Vagina (tissue), 2 donors: Measurements from ENCODE around the gene PLEKHG3. TPM values are rescaled to one million over a fixed set of nuclear protein-coding genes. Genes with fewer than 3 reads are reported as not detected.

ENCODE experiments used
- DNase-seq, 2 donors: peaks; one replicate each; pipeline ENCODE4 v3.0.0-alpha.2; 2017; ENCODE audit errors: extremely low spot score in 2 of 2
- H3K27ac ChIP-seq: fragments of 200-600 bp; sonication (generic); one replicate; pipeline ENCODE4 v1.5.1; 2019
- H3K27me3 ChIP-seq: fragments of 200-600 bp; sonication (generic); one replicate; pipeline ENCODE4 v1.5.1; 2019
- H3K36me3 ChIP-seq, 2 donors: fragments of 200-600 bp; sonication (generic); one replicate each; pipeline ENCODE4 v1.5.1; 2017 to 2019
- H3K4me1 ChIP-seq: fragments of 200-600 bp; sonication (generic); one replicate; pipeline ENCODE4 v1.5.1; 2019
- H3K4me3 ChIP-seq, 2 donors: fragments of 200-600 bp; sonication (generic); 1 replicate in 1 of 2; 2 replicates in 1 of 2; pipeline ENCODE4 v1.5.1; 2016 to 2019
- H3K9me3 ChIP-seq: fragments of 200-600 bp; sonication (generic); one replicate; pipeline ENCODE4 v1.5.1; 2019
- POLR2A ChIP-seq, 2 donors: fragments of 450-650 bp; IDR thresholded peaks; one replicate each; pipeline ENCODE4 v1.6.1; 2017; ENCODE audit warnings: antibody characterized with exemption in 2 of 2, mild to moderate bottlenecking in 2 of 2, moderate library complexity in 2 of 2
- POLR2AphosphoS5 ChIP-seq, 2 donors: sonication (generic); formaldehyde crosslinking; IDR thresholded peaks; one replicate each; pipeline ENCODE4 v1.9.0; 2017; ENCODE audit warnings: antibody characterized with exemption in 2 of 2, mild to moderate bottlenecking in 2 of 2, low read depth in 1 of 2; ENCODE audit not compliant: insufficient read depth in 1 of 2
- intact Hi-C: fragments of 100-400 bp; cut with DNase I; formaldehyde crosslinking; loops from one replicate; pipeline ENCODE4 v1.15.1; 2023
- total RNA-seq: library from RNA; depleted of rRNA; stranded (reverse); fragments of >200 nt; gene quantifications from one replicate; pipeline ENCODE4 v1.2.3, GENCODE V29; 2016
- TF ChIP-seq, protein P1 (sequence below), 3 experiments: fragments of 450-650 bp in 2 of 3; fragments of 200-600 bp in 1 of 3; sonication (generic) in 1 of 3; IDR thresholded peaks; one replicate each; pipeline ENCODE4 v1.5.1; 2017 to 2019; ENCODE audit warnings: antibody characterized with exemption in 3 of 3, mild to moderate bottlenecking in 2 of 3, moderate library complexity in 2 of 3

The PLEKHG3 gene
- total RNA-seq, 1 donor from 2014 or later: 50.1 TPM

DNA sequence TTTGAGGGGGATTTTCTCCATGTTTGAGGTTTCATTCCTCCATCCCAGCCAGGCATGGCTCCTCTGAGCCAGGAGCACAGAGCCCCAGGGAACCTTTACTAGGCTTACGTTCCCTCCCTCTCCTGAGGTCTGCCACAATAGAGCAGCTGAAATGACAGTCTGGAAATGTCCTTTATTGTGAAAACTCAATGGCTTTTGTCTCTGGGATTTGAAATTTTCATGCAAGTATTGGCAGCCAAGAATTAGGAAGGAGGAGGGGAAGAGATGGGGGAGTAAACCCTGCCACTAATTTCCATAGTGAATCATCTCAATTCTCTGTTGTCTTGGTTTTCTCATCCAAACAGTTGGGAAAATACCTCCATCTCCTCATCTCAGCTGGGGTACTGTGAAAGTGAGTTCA, 2.6 kb upstream of the PLEKHG3 start:
- no peak for DNase-seq
- intact Hi-C loops: no loop called here
- Histone ChIP-seq H3K27me3 (no peaks in the 10 kb centered on the region), H3K4me1 (peaks cover 34% of the 10 kb centered on the region), H3K9me3 (no peaks in the 10 kb centered on the region), H3K27ac (no peak overlapping the region), H3K36me3 (no peaks in the 10 kb centered on the region), H3K4me3 (no peak overlapping the region)
- no peak for TF ChIP-seq POLR2A (IDR thresholded peaks at IDR 0.05)
- TF ChIP-seq POLR2AphosphoS5 (IDR thresholded peaks at IDR 0.05; ENCODE audit: insufficient read depth in 1 of 2, low read depth in 1 of 2): no peak
- TF ChIP-seq, protein P1, sequence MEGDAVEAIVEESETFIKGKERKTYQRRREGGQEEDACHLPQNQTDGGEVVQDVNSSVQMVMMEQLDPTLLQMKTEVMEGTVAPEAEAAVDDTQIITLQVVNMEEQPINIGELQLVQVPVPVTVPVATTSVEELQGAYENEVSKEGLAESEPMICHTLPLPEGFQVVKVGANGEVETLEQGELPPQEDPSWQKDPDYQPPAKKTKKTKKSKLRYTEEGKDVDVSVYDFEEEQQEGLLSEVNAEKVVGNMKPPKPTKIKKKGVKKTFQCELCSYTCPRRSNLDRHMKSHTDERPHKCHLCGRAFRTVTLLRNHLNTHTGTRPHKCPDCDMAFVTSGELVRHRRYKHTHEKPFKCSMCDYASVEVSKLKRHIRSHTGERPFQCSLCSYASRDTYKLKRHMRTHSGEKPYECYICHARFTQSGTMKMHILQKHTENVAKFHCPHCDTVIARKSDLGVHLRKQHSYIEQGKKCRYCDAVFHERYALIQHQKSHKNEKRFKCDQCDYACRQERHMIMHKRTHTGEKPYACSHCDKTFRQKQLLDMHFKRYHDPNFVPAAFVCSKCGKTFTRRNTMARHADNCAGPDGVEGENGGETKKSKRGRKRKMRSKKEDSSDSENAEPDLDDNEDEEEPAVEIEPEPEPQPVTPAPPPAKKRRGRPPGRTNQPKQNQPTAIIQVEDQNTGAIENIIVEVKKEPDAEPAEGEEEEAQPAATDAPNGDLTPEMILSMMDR (IDR thresholded peaks at IDR 0.05): no peak

GRCh38 chr14:64702493-64703394, 1.5 kb upstream of the PLEKHG3 start:
- no peak for DNase-seq
- intact Hi-C loops: no loop called here
- H3K4me1 ChIP-seq: peaks cover 45% of the 10 kb centered on the region
- H3K36me3 ChIP-seq: no peaks in the 10 kb centered on the region
- peak in 1 of 2 donors; percentile 45 for TF ChIP-seq POLR2AphosphoS5 (IDR thresholded peaks at IDR 0.05; ENCODE audit: insufficient read depth in 1 of 2, low read depth in 1 of 2)
- TF ChIP-seq POLR2A (IDR thresholded peaks at IDR 0.05): no peak
- no peak overlapping the region for H3K4me3 ChIP-seq
- no peaks in the 10 kb centered on the region for H3K9me3 ChIP-seq
- no peaks in the 10 kb centered on the region for H3K27me3 ChIP-seq
- peak overlapping the region; percentile 92 for H3K27ac ChIP-seq

GRCh38 chr14:64703395-64704142, 655 bp upstream of the PLEKHG3 start:
- Histone ChIP-seq H3K27ac (peak overlapping the region; percentile 92), H3K9me3 (no peaks in the 10 kb centered on the region), H3K4me3 (peak overlapping the region; percentile 70), H3K27me3 (no peaks in the 10 kb centered on the region), H3K4me1 (peaks cover 53% of the 10 kb centered on the region), H3K36me3 (no peaks in the 10 kb centered on the region)
- intact Hi-C loops: no loop called here
- DNase-seq: no peak
- TF ChIP-seq, protein P1 (IDR thresholded peaks at IDR 0.05): no peak
- TF ChIP-seq POLR2AphosphoS5 (IDR thresholded peaks at IDR 0.05; ENCODE audit: insufficient read depth in 1 of 2, low read depth in 1 of 2) (no peak), POLR2A (IDR thresholded peaks at IDR 0.05) (no peak)

DNA sequence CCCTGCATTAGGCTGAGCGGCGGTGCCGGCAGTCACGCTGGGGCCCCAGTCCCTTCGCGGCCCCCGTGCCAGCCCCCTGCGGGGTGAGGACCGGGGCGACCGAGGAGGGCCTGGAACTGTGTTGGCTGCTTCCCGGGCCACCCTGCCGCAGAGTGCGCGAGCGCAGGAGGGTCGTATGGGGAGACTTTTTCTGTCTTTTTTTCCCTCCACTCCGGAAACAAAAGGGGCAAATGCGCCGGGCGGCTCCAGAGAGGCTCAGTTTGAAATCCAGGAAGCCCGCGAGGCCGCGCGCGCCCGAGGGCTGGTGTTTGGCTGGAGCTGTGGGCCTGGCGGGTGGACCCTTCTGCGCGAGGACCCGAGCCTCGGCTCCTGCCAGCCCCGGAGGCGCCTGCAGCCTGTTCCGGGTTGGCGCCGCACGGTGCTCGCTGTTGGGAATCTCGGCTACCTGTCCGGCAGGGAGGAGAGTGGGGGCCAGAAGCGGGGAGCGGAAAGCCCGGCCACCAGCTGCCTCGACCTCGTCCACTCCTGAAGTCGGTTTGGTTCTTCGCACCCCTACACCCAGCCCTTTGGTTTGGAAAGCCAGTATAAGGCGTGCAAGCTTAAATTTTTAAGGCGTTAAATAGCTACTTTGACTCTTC, 638 bp downstream of the PLEKHG3 start:
- H3K27me3 ChIP-seq: no peaks in the 10 kb centered on the region
- H3K4me1 ChIP-seq: peaks cover 64% of the 10 kb centered on the region
- TF ChIP-seq POLR2AphosphoS5 (IDR thresholded peaks at IDR 0.05; ENCODE audit: insufficient read depth in 1 of 2, low read depth in 1 of 2) (no peak), POLR2A (IDR thresholded peaks at IDR 0.05) (no peak)
- TF ChIP-seq, protein P1 (IDR thresholded peaks at IDR 0.05): no peak
- no peaks in the 10 kb centered on the region for H3K9me3 ChIP-seq
- intact Hi-C loops: no loop called here
- H3K4me3 ChIP-seq: peak overlapping the region; percentile 70
- no peaks in the 10 kb centered on the region for H3K36me3 ChIP-seq
- no peak for DNase-seq
- peak overlapping the region; percentile 92 for H3K27ac ChIP-seq

DNA sequence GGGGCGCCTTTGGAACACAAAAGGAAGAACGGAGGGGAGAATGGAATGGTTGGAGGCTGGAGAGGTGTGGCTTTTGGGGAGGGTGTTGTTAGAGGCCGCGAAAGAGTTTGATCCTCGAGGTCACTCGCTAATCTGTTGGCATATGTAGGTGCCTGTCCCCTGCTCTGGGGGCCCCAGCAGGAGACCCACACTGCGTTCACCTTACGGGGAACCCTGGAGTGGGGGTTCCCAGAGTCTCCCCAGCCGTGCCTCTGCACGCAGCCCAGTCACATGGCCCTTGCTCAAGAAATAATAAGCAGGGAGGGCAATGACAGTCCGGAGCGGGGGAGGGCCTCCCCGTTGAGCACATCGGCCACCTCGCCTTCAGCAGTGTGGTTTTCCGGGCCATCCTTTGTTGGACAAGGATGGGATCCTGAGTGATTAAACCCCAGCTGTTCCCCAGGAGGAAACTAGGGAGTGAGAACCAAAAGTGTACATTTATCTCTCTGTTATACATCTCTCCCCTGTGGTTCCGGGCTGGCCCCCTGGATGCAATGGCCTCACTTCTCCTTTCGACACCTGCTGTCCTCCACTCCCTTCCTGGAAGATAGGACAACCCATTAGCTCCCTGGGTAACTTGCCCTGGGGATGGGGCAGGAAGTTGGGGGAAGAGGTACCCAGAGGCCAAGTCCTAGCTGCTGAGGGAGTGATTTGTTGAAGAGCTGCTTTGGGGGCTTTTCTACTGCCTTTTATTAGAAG, 1.3 kb downstream of the PLEKHG3 start:
- Histone ChIP-seq H3K36me3 (no peaks in the 10 kb centered on the region), H3K27ac (peak overlapping the region; percentile 92), H3K9me3 (no peaks in the 10 kb centered on the region), H3K27me3 (no peaks in the 10 kb centered on the region), H3K4me3 (peak overlapping the region; percentile 70), H3K4me1 (peaks cover 65% of the 10 kb centered on the region)
- intact Hi-C loops: no loop called here
- DNase-seq: no peak
- TF ChIP-seq POLR2AphosphoS5 (IDR thresholded peaks at IDR 0.05; ENCODE audit: insufficient read depth in 1 of 2, low read depth in 1 of 2) (peak in 1 of 2 donors; percentile 72), POLR2A (IDR thresholded peaks at IDR 0.05) (no peak)
